Parathyroid adenoma (tissue), 2 donors: ENCODE measurements around the gene BCR.

ENCODE experiments used
- H2AFZ ChIP-seq: fragments of 300-600 bp; sonication (generic); one replicate; pipeline ENCODE4 v1.7.0; 2017; ENCODE audit warnings: antibody characterized with exemption, mild to moderate bottlenecking
- H3K27ac ChIP-seq: fragments of 300-600 bp; sonication (generic); one replicate; pipeline ENCODE4 v1.7.0; 2017
- H3K27me3 ChIP-seq: fragments of 300-600 bp; sonication (generic); one replicate; pipeline ENCODE4 v1.7.0; 2017; ENCODE audit warnings: low read length; ENCODE audit not compliant: control insufficient read depth, insufficient read depth
- H3K36me3 ChIP-seq: fragments of 300-600 bp; sonication (generic); one replicate; pipeline ENCODE4 v1.7.0; 2017; ENCODE audit warnings: low read length; ENCODE audit not compliant: control insufficient read depth, insufficient read depth
- H3K4me1 ChIP-seq: fragments of 300-600 bp; sonication (generic); one replicate; pipeline ENCODE4 v1.7.0; 2017; ENCODE audit warnings: control low read depth
- H3K4me2 ChIP-seq: fragments of 300-600 bp; sonication (generic); one replicate; pipeline ENCODE4 v1.7.0; 2017; ENCODE audit warnings: low read length
- H3K4me3 ChIP-seq: fragments of 300-600 bp; sonication (generic); one replicate; pipeline ENCODE4 v1.7.0; 2017; ENCODE audit warnings: low read depth, low read length
- H3K79me2 ChIP-seq: fragments of 300-600 bp; sonication (generic); one replicate; pipeline ENCODE4 v1.7.0; 2017; ENCODE audit warnings: control low read depth
- H3K9ac ChIP-seq: fragments of 300-600 bp; sonication (generic); one replicate; pipeline ENCODE4 v1.7.0; 2017; ENCODE audit warnings: mild to moderate bottlenecking
- H3K9me3 ChIP-seq: fragments of 300-600 bp; sonication (generic); one replicate; pipeline ENCODE4 v1.7.0; 2017; ENCODE audit warnings: low read length; ENCODE audit not compliant: control insufficient read depth
- CTCF ChIP-seq: fragments of 300-600 bp; sonication (generic); IDR thresholded peaks from one replicate; pipeline ENCODE4 v1.7.0; 2017; ENCODE audit warnings: antibody characterized with exemption, mild to moderate bottlenecking
- donor health status: primary hyperparathyroidism.

Gene BCR

GRCh38 chr22:23246982-23247766 lies 66.9 kb downstream of the BCR start:
- no peaks in the 10 kb centered on the region for H3K27me3 ChIP-seq
- no peak overlapping the region for H3K27ac ChIP-seq
- no peaks in the 10 kb centered on the region for H3K36me3 ChIP-seq
- peaks cover 10% of the 10 kb centered on the region for H3K79me2 ChIP-seq
- no peak overlapping the region for H3K9ac ChIP-seq
- H3K4me3 ChIP-seq, result no peak overlapping the region
- no peaks in the 10 kb centered on the region for H3K9me3 ChIP-seq
- no peak for TF ChIP-seq CTCF
- peaks cover 2% of the 10 kb centered on the region for H3K4me1 ChIP-seq
- no peak overlapping the region for H3K4me2 ChIP-seq
- H2AFZ ChIP-seq, result no peak overlapping the region

GRCh38 chr22:23248583-23248982 lies 68.3 kb downstream of the BCR start:
- no peaks in the 10 kb centered on the region for H3K36me3 ChIP-seq
- H3K4me2 ChIP-seq, result peak overlapping the region; percentile 9
- H3K4me1 ChIP-seq, result peaks cover 2% of the 10 kb centered on the region
- no peak overlapping the region for H3K4me3 ChIP-seq
- no peak for TF ChIP-seq CTCF
- H3K9me3 ChIP-seq, result no peaks in the 10 kb centered on the region
- no peaks in the 10 kb centered on the region for H3K27me3 ChIP-seq
- no peak overlapping the region for H3K9ac ChIP-seq
- H3K79me2 ChIP-seq, result peaks cover 10% of the 10 kb centered on the region
- no peak overlapping the region for H3K27ac ChIP-seq
- no peak overlapping the region for H2AFZ ChIP-seq

- Histone ChIP-seq H3K4me2 (no peak overlapping the region), H2AFZ (no peak overlapping the region), H3K4me3 (no peak overlapping the region), H3K4me1 (peaks cover 2% of the 10 kb centered on the region), H3K27ac (no peak overlapping the region), H3K9ac (no peak overlapping the region), H3K27me3 (no peaks in the 10 kb centered on the region), H3K9me3 (no peaks in the 10 kb centered on the region), H3K79me2 (peaks cover 7% of the 10 kb centered on the region), H3K36me3 (no peaks in the 10 kb centered on the region)
- no peak for TF ChIP-seq CTCF
These were observed 69.9 kb downstream of the BCR start for GRCh38 chr22:23250056-23250784.

- no peak overlapping the region for H2AFZ ChIP-seq
- H3K4me1 ChIP-seq, result peaks cover 2% of the 10 kb centered on the region
- no peaks in the 10 kb centered on the region for H3K27me3 ChIP-seq
- no peak overlapping the region for H3K4me3 ChIP-seq
- H3K9ac ChIP-seq, result no peak overlapping the region
- H3K79me2 ChIP-seq, result peaks cover 7% of the 10 kb centered on the region
- H3K27ac ChIP-seq, result no peak overlapping the region
- no peak overlapping the region for H3K4me2 ChIP-seq
- TF ChIP-seq CTCF, result no peak
- H3K9me3 ChIP-seq, result no peaks in the 10 kb centered on the region
- H3K36me3 ChIP-seq, result no peaks in the 10 kb centered on the region
These were observed 70.6 kb downstream of the BCR start for GRCh38 chr22:23250785-23251363.
